ENCODE measurements around the gene TYRO3.

- no peak for TF ChIP-seq CTCF (IDR thresholded peaks at IDR 0.05; ENCODE audit: poor library complexity)
- TF ChIP-seq EZH2 (IDR thresholded peaks at IDR 0.05; ENCODE audit: borderline replicate concordance) = no peak
Measured at GRCh38 chr15:41553731-41554130, 5.3 kb upstream of the TYRO3 start.

All from hepatocyte (in vitro differentiated cells).